GM18502 (cell line): ENCODE data around the gene ENOPH1.

Source experiments
- ATAC-seq: cut with Tn5 transposase; IDR thresholded peaks from one replicate; pipeline ENCODE4 v1.9.1; 2021; ENCODE audit warnings: mild to moderate bottlenecking; ENCODE audit not compliant: unreplicated experiment, poor library complexity

Gene ENOPH1

GRCh38 chr4:82500435-82501153 is 70.2 kb downstream of the ENOPH1 start:
- ATAC-seq = no peak

GRCh38 chr4:82501154-82501442 is 70.7 kb downstream of the ENOPH1 start:
- no peak for ATAC-seq

- no peak for ATAC-seq
Observed at GRCh38 chr4:82508011-82508410, 77.6 kb downstream of the ENOPH1 start.

- ATAC-seq = no peak
Observed at GRCh38 chr4:82508806-82509428, 78.5 kb downstream of the ENOPH1 start.

- ATAC-seq = no peak
Observed at GRCh38 chr4:82510216-82510615, 79.8 kb downstream of the ENOPH1 start.
